Esophagus squamous epithelium (tissue), 5 donors: ENCODE data around the gene ELOVL6. TPM values are rescaled to one million over a fixed set of nuclear protein-coding genes. Genes with fewer than 3 reads are reported as not detected.

Experiments
- DNase-seq: peaks from one replicate; lab custom pipeline; 2025; lab: John Stamatoyannopoulos, UW
- H3K27ac ChIP-seq, 4 donors: fragments of 200-600 bp; sonication (generic); one replicate each; pipeline ENCODE4 v1.5.1; 2016 to 2019; ENCODE audit warnings: mild to moderate bottlenecking in 1 of 4
- H3K27me3 ChIP-seq, 4 donors: fragments of 200-600 bp; sonication (generic); 1 replicate in 3 of 4; 2 replicates in 1 of 4; pipeline versions ENCODE4 v1.5.1 to v1.6.0; 2017 to 2021; ENCODE audit warnings: antibody characterized with exemption in 1 of 4
- H3K36me3 ChIP-seq, 3 donors: fragments of 200-600 bp; sonication (generic); one replicate each; pipeline ENCODE4 v1.5.1; 2016 to 2019
- H3K4me1 ChIP-seq, 3 donors: fragments of 200-600 bp; sonication (generic); one replicate each; pipeline ENCODE4 v1.5.1; 2017 to 2019
- H3K4me3 ChIP-seq, 4 donors: fragments of 200-600 bp; sonication (generic); 1 replicate in 3 of 4; 2 replicates in 1 of 4; pipeline ENCODE4 v1.5.1; 2016 to 2019; ENCODE audit warnings: mild to moderate bottlenecking in 2 of 4, moderate library complexity in 1 of 4
- H3K9me3 ChIP-seq, 3 donors: fragments of 200-600 bp; sonication (generic); one replicate each; pipeline ENCODE4 v1.5.1; 2016 to 2019
- CTCF ChIP-seq, 6 experiments: fragments of 450-650 bp in 4 of 6; fragments of 200-600 bp in 2 of 6; sonication (generic) in 2 of 6; IDR thresholded peaks; one replicate each; pipeline ENCODE4 v1.5.1; 2016 to 2019; ENCODE audit warnings: antibody characterized with exemption in 6 of 6, mild to moderate bottlenecking in 4 of 6, moderate library complexity in 4 of 6
- POLR2A ChIP-seq, 4 donors: fragments of 450-650 bp; IDR thresholded peaks; one replicate each; pipeline ENCODE4 v1.6.1; 2017; ENCODE audit warnings: antibody characterized with exemption in 4 of 4, mild to moderate bottlenecking in 4 of 4, moderate library complexity in 3 of 4
- WGBS, 2 donors: methylation state at CpG; one replicate each; pipeline ENCODE4 v1.1.5; 2018; 5-methylcytosine and 5-hydroxymethylcytosine counted together
- intact Hi-C: fragments of 100-400 bp; cut with DNase I; formaldehyde crosslinking; loops from one replicate; pipeline ENCODE4 v1.15.0; 2022
- total RNA-seq, 4 donors: library from RNA; depleted of rRNA; stranded (reverse); fragments of >200 nt; gene quantifications; one replicate each; pipeline ENCODE4 v1.1.0, GENCODE V29; 2016
- donor health status: DM: yes; HTN: yes; CAD: no.

Gene ELOVL6
- total RNA-seq, 4 donors from 2014 or later: 13.0 to 39.5 (median 19.4) TPM

- TF ChIP-seq CTCF (IDR thresholded peaks at IDR 0.05) (no peak), POLR2A (IDR thresholded peaks at IDR 0.05) (no peak)
- Histone ChIP-seq H3K27me3 (no peaks in the 10 kb centered on the region), H3K36me3 (no peaks in the 10 kb centered on the region), H3K4me1 (peaks cover 4 to 29% (median 8%) of the 10 kb centered on the region in 3 donors), H3K9me3 (no peaks in the 10 kb centered on the region), H3K27ac (no peak overlapping the region), H3K4me3 (no peak overlapping the region)
- no peak for DNase-seq
- intact Hi-C loops: no loop called here
Observed at GRCh38 chr4:110122201-110122600, 76.2 kb downstream of the ELOVL6 start.

GRCh38 chr4:110120506-110120905 is 77.9 kb downstream of the ELOVL6 start:
- intact Hi-C loops: no loop called here
- Histone ChIP-seq H3K4me3 (no peak overlapping the region), H3K4me1 (peaks cover 4 to 29% (median 8%) of the 10 kb centered on the region in 3 donors), H3K27ac (peak overlapping the region in 1 of 4 donors; percentile 73), H3K36me3 (no peaks in the 10 kb centered on the region), H3K9me3 (no peaks in the 10 kb centered on the region), H3K27me3 (no peaks in the 10 kb centered on the region)
- TF ChIP-seq CTCF (IDR thresholded peaks at IDR 0.05) (no peak), POLR2A (IDR thresholded peaks at IDR 0.05) (no peak)
- DNase-seq: no peak
- WGBS, 2 donors: 83 to 96% methylated on average over 2 to 6 of the region's 6 CpGs

- H3K27ac ChIP-seq: peak overlapping the region in 3 of 4 donors; percentile 33 to 73 (median 70)
- TF ChIP-seq POLR2A (IDR thresholded peaks at IDR 0.05) (no peak), CTCF (IDR thresholded peaks at IDR 0.05) (no peak)
- no peaks in the 10 kb centered on the region for H3K9me3 ChIP-seq
- peaks cover 4 to 29% (median 8%) of the 10 kb centered on the region in 3 donors for H3K4me1 ChIP-seq
- H3K4me3 ChIP-seq: peak overlapping the region in 1 of 4 donors; percentile 8
- intact Hi-C loops: no loop called here
- H3K36me3 ChIP-seq: no peaks in the 10 kb centered on the region
- DNase-seq: no peak
- WGBS, 2 donors: 56 to 85% methylated on average over 1 of the region's 1 CpG
- H3K27me3 ChIP-seq: no peaks in the 10 kb centered on the region
Observed at GRCh38 chr4:110119880-110120279, 78.5 kb downstream of the ELOVL6 start.

- H3K9me3 ChIP-seq: no peaks in the 10 kb centered on the region
- TF ChIP-seq POLR2A (IDR thresholded peaks at IDR 0.05) (no peak), CTCF (IDR thresholded peaks at IDR 0.05) (no peak)
- WGBS, 2 donors: 30 to 41% methylated on average over 3 of the region's 3 CpGs
- no peaks in the 10 kb centered on the region for H3K27me3 ChIP-seq
- H3K27ac ChIP-seq: peak overlapping the region in 3 of 4 donors; percentile 33 to 73 (median 70)
- H3K4me1 ChIP-seq: peaks cover 4 to 29% (median 8%) of the 10 kb centered on the region in 3 donors
- DNase-seq: no peak
- no peaks in the 10 kb centered on the region for H3K36me3 ChIP-seq
- H3K4me3 ChIP-seq: peak overlapping the region in 1 of 4 donors; percentile 8
- intact Hi-C loops: no loop called here
Observed at GRCh38 chr4:110119337-110119736, 79.1 kb downstream of the ELOVL6 start.

- Histone ChIP-seq H3K4me1 (peaks cover 0 to 14% (median 3%) of the 10 kb centered on the region in 3 donors), H3K27ac (no peak overlapping the region), H3K27me3 (no peaks in the 10 kb centered on the region), H3K36me3 (no peaks in the 10 kb centered on the region), H3K4me3 (no peak overlapping the region), H3K9me3 (no peaks in the 10 kb centered on the region)
- intact Hi-C loops: no loop called here
- 64 to 95% methylated on average over 4 of the region's 4 CpGs for WGBS, 2 donors
- no peak for DNase-seq
- TF ChIP-seq POLR2A (IDR thresholded peaks at IDR 0.05) (no peak), CTCF (IDR thresholded peaks at IDR 0.05) (no peak)
Observed at GRCh38 chr4:110112056-110112455, 86.4 kb downstream of the ELOVL6 start.
